ENCODE measurements around the gene BACE2. TPM values are rescaled to one million over a fixed set of nuclear protein-coding genes. Genes with fewer than 3 reads are reported as not detected.

BACE2 gene
- total RNA-seq, 3 donors from 2014 or later: 37.2 to 115 (median 51.2) TPM

DNA sequence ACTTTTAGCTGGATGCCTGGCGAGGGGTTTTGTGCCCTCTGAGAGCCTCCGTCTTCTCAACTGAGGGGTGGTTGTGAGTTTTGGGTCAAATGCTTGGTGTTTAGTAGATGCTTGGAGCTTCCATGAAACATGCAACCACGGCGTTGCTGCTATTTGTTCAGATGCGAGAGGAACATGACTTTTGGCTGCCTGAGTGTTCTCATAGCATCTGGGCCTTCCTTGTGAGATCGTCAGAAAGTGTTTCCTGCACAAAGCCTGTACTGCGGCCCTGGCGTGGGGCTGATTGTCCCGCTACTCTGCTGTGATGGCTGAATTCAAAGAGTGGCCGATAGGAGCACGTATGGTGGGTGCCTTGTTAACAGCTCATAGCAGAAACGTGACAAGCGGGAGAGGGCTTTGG lies 78.8 kb downstream of the BACE2 start:
- H3K4me1 ChIP-seq (ENCODE audit: low read depth): no peaks in the 10 kb centered on the region
- H3K4me3 ChIP-seq: no peak overlapping the region
- no peak for ATAC-seq
- H3K9me3 ChIP-seq: no peaks in the 10 kb centered on the region
- no peak for DNase-seq
- intact Hi-C loops (cut with DNase I, micrococcal nuclease): no loop called here
- TF ChIP-seq, protein P1, sequence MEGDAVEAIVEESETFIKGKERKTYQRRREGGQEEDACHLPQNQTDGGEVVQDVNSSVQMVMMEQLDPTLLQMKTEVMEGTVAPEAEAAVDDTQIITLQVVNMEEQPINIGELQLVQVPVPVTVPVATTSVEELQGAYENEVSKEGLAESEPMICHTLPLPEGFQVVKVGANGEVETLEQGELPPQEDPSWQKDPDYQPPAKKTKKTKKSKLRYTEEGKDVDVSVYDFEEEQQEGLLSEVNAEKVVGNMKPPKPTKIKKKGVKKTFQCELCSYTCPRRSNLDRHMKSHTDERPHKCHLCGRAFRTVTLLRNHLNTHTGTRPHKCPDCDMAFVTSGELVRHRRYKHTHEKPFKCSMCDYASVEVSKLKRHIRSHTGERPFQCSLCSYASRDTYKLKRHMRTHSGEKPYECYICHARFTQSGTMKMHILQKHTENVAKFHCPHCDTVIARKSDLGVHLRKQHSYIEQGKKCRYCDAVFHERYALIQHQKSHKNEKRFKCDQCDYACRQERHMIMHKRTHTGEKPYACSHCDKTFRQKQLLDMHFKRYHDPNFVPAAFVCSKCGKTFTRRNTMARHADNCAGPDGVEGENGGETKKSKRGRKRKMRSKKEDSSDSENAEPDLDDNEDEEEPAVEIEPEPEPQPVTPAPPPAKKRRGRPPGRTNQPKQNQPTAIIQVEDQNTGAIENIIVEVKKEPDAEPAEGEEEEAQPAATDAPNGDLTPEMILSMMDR (IDR thresholded peaks at IDR 0.05): no peak
- H3K36me3 ChIP-seq (ENCODE audit: low read depth): no peaks in the 10 kb centered on the region

DNA sequence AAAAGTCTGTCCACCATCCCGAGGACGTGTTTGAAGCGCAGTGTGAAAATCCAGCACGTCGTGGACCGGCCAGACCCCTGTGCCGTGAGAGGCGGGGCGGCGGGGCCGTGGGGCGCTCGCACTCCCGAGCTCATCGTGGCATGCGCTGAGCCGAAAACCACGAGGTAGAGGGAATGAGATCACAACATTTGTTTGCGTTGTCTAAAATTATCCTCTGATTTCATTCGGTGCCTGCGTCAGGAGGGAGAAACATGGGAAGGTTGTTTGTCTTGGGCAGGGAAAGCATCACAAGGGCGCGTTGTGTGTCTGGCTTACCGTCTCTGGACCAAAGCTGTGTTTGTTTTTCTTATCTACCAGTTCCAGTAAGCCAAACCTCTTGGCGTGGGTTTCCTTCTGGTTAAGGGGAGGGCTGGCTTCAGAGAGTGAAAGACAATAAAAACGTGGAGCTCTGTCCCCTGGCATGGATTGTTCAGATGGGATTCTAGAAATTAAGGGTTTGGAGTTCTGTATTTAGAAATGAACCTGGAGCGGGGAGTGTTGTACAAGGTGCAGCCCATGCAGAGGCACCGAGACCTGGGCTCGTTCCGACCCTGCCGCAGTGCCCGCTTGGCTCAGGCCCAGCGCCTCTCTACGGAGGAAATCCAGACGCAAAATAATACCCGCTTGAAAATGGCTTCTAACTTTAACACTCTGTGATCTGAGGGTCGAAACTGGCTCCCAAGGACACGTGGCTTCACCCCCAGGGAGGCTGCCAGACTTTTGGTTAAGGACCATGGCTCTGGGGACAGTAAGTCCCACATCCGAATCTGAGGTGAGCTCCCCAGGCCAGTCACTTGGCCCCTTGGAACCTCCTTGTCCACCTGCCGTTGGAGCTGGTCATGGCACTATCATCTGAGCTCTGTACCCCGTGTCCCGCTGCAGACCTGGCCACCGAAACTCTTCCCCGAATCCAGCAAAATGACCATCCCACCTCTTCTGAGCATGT lies 79.9 kb downstream of the BACE2 start:
- H3K4me1 ChIP-seq (ENCODE audit: low read depth): no peaks in the 10 kb centered on the region
- intact Hi-C loops (cut with DNase I, micrococcal nuclease): no loop called here
- H3K4me3 ChIP-seq: no peak overlapping the region
- TF ChIP-seq, protein P1 (IDR thresholded peaks at IDR 0.05): no peak
- H3K9me3 ChIP-seq: no peaks in the 10 kb centered on the region
- DNase-seq: peak in 1 of 3 donors; percentile 64
- peak; percentile 96 for ATAC-seq
- no peaks in the 10 kb centered on the region for H3K36me3 ChIP-seq (ENCODE audit: low read depth)

DNA sequence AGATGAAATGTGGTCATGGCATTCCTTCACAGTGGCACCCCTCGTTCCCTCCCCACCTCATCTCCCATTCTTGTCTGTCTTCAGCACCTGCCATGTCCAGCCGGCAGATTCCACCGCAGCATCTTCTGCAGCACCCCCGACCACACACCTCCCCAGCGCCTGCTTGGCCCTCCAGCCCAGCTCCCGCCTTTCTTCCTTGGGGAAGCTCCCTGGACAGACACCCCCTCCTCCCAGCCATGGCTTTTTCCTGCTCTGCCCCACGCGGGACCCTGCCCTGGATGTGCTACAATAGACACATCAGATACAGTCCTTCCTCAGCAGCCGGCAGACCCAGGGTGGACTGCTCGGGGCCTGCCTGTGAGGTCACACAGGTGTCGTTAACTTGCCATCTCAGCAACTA lies 81.5 kb downstream of the BACE2 start:
- Histone ChIP-seq H3K9me3 (no peaks in the 10 kb centered on the region), H3K4me1 (ENCODE audit: low read depth) (no peaks in the 10 kb centered on the region), H3K36me3 (ENCODE audit: low read depth) (no peaks in the 10 kb centered on the region), H3K4me3 (no peak overlapping the region)
- intact Hi-C loops (cut with DNase I, micrococcal nuclease): no loop called here
- TF ChIP-seq, protein P1 (IDR thresholded peaks at IDR 0.05): no peak
- no peak for ATAC-seq
- no peak for DNase-seq

DNA sequence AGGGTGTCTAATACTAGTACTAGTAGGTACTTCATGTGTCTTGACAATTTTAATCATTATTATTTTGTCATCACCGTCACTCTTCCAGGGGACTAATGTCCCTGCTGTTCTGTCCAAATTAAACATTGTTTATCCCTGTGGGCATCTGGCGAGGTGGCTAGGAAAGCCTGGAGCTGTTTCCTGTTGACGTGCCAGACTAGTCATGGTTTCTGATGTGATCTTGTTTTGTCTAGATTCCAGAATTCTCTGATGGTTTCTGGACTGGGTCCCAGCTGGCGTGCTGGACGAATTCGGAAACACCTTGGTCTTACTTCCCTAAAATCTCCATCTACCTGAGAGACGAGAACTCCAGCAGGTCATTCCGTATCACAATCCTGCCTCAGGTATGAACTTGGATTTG lies 82.6 kb downstream of the BACE2 start:
- no peaks in the 10 kb centered on the region for H3K9me3 ChIP-seq
- no peak for DNase-seq
- intact Hi-C loops (cut with DNase I, micrococcal nuclease): no loop called here
- no peak for ATAC-seq
- TF ChIP-seq, protein P1 (IDR thresholded peaks at IDR 0.05): no peak
- no peaks in the 10 kb centered on the region for H3K36me3 ChIP-seq (ENCODE audit: low read depth)
- H3K4me3 ChIP-seq: no peak overlapping the region
- no peaks in the 10 kb centered on the region for H3K4me1 ChIP-seq (ENCODE audit: low read depth)

DNA sequence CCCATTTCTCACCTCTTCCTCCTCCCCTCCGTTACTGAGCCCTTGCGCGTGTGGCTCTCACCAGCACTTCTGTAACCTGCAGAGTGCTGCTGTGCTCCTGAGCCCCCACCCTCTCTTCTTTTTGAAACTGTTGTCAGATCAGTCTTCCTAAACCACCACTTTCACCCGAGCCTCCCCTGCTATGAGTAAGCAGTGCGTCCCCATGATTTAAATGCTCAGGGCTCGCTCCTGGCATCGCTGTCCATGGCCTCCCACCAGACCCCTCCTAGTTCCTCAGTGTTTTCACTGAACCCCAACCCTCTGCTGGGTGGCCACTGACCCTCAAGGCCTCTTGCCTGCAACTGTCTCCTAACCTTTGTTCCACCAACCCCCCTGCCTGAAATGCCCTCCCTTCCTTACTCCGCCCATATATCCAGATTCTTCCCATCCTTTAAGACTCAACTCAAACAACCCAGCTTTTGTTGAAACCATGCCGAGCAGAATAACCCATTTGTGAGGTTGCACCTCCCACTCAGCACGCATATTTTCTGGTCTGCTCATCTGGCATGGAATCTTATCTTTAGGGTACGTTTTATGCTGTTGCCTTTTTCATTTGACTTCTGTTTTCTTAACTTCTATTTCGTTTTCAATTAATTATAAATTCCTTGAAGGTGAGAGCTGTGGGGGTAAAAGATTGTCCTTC lies 84.1 kb downstream of the BACE2 start:
- Histone ChIP-seq H3K4me3 (no peak overlapping the region), H3K36me3 (ENCODE audit: low read depth) (no peaks in the 10 kb centered on the region), H3K4me1 (ENCODE audit: low read depth) (no peaks in the 10 kb centered on the region), H3K9me3 (no peaks in the 10 kb centered on the region)
- intact Hi-C loops (cut with DNase I, micrococcal nuclease): no loop called here
- ATAC-seq (no peak), DNase-seq (no peak)
- TF ChIP-seq, protein P1 (IDR thresholded peaks at IDR 0.05): no peak

All from mucosa of descending colon (tissue), 3 donors.